ENCODE measurements around the gene ZNF786. TPM values are rescaled to one million over a fixed set of nuclear protein-coding genes. Genes with fewer than 3 reads are reported as not detected.
"Not testable (repeated sequence)": the region's sequence is repeated elsewhere in the genome, so short reads cannot be mapped to it uniquely, and the experiment has no call there.

Gene ZNF786
- total and polyA plus RNA-seq, 2 experiments from 2014 or later = 6.1 to 19.8 TPM

DNA sequence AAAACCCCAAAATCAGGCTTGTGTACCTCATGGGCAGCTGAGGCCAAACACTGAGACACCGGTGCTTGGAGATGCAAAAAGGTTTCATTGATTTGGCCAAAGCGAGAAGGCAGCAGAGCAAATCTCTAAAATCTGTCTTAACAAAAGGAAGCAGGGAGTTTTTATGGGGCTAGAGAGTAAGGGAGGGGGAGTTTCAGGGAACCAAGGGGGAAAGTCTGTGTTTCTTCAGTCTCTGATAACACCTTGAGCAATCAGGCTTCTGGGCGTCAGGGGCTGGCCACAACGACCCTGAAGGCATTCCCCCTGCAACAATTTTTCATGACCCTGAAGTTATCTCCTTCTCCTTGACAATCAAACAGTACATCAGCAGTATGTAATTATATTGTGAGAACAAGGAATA, 2.7 kb upstream of the ZNF786 start (continued):
- TF ChIP-seq, protein P1, sequence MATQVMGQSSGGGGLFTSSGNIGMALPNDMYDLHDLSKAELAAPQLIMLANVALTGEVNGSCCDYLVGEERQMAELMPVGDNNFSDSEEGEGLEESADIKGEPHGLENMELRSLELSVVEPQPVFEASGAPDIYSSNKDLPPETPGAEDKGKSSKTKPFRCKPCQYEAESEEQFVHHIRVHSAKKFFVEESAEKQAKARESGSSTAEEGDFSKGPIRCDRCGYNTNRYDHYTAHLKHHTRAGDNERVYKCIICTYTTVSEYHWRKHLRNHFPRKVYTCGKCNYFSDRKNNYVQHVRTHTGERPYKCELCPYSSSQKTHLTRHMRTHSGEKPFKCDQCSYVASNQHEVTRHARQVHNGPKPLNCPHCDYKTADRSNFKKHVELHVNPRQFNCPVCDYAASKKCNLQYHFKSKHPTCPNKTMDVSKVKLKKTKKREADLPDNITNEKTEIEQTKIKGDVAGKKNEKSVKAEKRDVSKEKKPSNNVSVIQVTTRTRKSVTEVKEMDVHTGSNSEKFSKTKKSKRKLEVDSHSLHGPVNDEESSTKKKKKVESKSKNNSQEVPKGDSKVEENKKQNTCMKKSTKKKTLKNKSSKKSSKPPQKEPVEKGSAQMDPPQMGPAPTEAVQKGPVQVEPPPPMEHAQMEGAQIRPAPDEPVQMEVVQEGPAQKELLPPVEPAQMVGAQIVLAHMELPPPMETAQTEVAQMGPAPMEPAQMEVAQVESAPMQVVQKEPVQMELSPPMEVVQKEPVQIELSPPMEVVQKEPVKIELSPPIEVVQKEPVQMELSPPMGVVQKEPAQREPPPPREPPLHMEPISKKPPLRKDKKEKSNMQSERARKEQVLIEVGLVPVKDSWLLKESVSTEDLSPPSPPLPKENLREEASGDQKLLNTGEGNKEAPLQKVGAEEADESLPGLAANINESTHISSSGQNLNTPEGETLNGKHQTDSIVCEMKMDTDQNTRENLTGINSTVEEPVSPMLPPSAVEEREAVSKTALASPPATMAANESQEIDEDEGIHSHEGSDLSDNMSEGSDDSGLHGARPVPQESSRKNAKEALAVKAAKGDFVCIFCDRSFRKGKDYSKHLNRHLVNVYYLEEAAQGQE (IDR thresholded peaks at IDR 0.05; ENCODE audit: unreplicated experiment) = no peak
- TF ChIP-seq ZNF462 (CRISPR knock-in tag; IDR thresholded peaks at IDR 0.05) = no peak
- no peak for TF ChIP-seq NANOG (IDR thresholded peaks at IDR 0.05; ENCODE audit: borderline replicate concordance)
- no peak for TF ChIP-seq POLR2AphosphoS5 (IDR thresholded peaks at IDR 0.05; ENCODE audit: low read depth)
- TF ChIP-seq JUNB (IDR thresholded peaks at IDR 0.05; ENCODE audit: unreplicated experiment) = no peak

DNA sequence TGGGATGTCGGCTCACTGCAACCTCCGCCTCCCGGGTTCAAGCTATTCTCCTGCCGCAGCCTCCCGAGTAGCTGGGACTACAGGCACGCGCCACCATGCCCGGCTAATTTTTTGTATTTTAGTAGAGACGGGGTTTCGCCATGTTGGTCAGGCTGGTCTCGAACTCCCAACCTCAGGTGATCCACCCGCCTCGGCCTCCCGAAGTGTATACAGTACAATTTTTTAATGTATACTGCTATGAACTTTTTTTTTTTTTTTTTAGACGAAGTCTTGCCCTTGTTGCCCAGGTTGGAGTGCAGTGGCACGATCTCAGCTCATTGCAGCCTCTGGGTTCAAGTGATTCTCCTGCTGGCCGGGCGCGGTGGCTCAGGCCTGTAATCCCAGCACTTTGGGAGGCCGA, 1.7 kb upstream of the ZNF786 start:
- not testable (repeated sequence) for H2AFZ ChIP-seq; H3K9me3 Mint-ChIP-seq; H3K4me3 Mint-ChIP-seq; H3K27ac Mint-ChIP-seq; H4K20me1 ChIP-seq (replicated peaks; ENCODE audit: insufficient read depth); H3K27ac ChIP-seq (ENCODE audit: low read depth); H3K27me3 ChIP-seq (ENCODE audit: insufficient read depth); H3K36me3 ChIP-seq (ENCODE audit: insufficient read depth); H3K9me2 ChIP-seq (ENCODE audit: insufficient read depth); H3K4me2 ChIP-seq; ATAC-seq; H3K4me1 ChIP-seq (ENCODE audit: insufficient read depth); DNase-seq (ENCODE audit: low spot score); H3K4me3 ChIP-seq
- peaks cover 19% of the 10 kb centered on the region for H3K4me1 Mint-ChIP-seq
- H3K79me2 ChIP-seq (replicated peaks; ENCODE audit: insufficient read depth) = peaks cover 31% of the 10 kb centered on the region
- H3K27me3 Mint-ChIP-seq (ENCODE audit: insufficient read depth, low read depth, poor library complexity) = peaks cover 17% of the 10 kb centered on the region
- H3F3A ChIP-seq (replicated peaks; ENCODE audit: low read depth) = peaks cover 14% of the 10 kb centered on the region; the same call in 1 of the 2 replicates
- H3K36me3 Mint-ChIP-seq (ENCODE audit: low read depth) = peaks cover 18% of the 10 kb centered on the region
